Psoas muscle (tissue), 8 donors: ENCODE data around the gene INPP4A. TPM values are rescaled to one million over a fixed set of nuclear protein-coding genes. Genes with fewer than 3 reads are reported as not detected.

Source experiments
- ATAC-seq, 4 donors: fragments of 200-7000 bp; cut with Tn5 transposase; one replicate each; pipeline ENCODE4 v1.9.1; 2020; ENCODE audit warnings: moderate library complexity in 3 of 4, mild to moderate bottlenecking in 2 of 4
- DNase-seq, 2 donors: peaks; one replicate each; pipeline ENCODE4 v3.0.0-alpha.2; 2020
- H3K27ac ChIP-seq: fragments of 200-600 bp; one replicate; pipeline ENCODE4 v1.8.0; 2022
- H3K27me3 ChIP-seq, 3 donors: fragments of 200-600 bp in 1 of 3; one replicate each; pipeline versions ENCODE4 v1.6.1 to v1.8.0; 2013 to 2022; ENCODE audit warnings: low read length in 2 of 3, mild to moderate bottlenecking in 2 of 3, moderate library complexity in 1 of 3; ENCODE audit not compliant: insufficient read depth in 3 of 3
- H3K36me3 ChIP-seq, 2 donors: fragments of 200-600 bp in 1 of 2; one replicate each; pipeline versions ENCODE4 v1.6.1 to v1.8.0; 2013 to 2022; ENCODE audit warnings: low read depth in 1 of 2, mild to moderate bottlenecking in 1 of 2, moderate library complexity in 1 of 2; ENCODE audit not compliant: insufficient read depth in 1 of 2
- H3K4me1 ChIP-seq: fragments of 200-600 bp; one replicate; pipeline ENCODE4 v1.8.0; 2022
- H3K4me3 ChIP-seq: fragments of 200-600 bp; one replicate; pipeline ENCODE4 v1.8.0; 2022; ENCODE audit warnings: mild to moderate bottlenecking
- H3K9me3 ChIP-seq: fragments of 200-600 bp; one replicate; pipeline ENCODE4 v1.8.0; 2022
- CTCF ChIP-seq: fragments of 200-600 bp; IDR thresholded peaks from one replicate; pipeline ENCODE4 v1.8.0; 2022; ENCODE audit warnings: antibody characterized with exemption
- WGBS, 3 donors: extraction: QIAGEN DNeasy Blood & Tissue Kit; methylation state at CpG; one replicate each; pipeline versions ENCODE4 v1.1.6 to v1.1.7; 2013; 5-methylcytosine and 5-hydroxymethylcytosine counted together
- intact Hi-C, 2 donors: fragments of 100-400 bp; cut with DNase I; formaldehyde crosslinking; loops; one replicate each; pipeline versions ENCODE4 v1.11.0 to v1.14.2; 2022
- polyA plus RNA-seq, 3 donors: library from polyadenylated mRNA; stranded (reverse); fragments of 200-250 nt; gene quantifications; one replicate each; pipeline ENCODE4 v1.2.3, GENCODE V29; 2013
- total RNA-seq, 4 donors: library from RNA; stranded (reverse); fragmentation: NEBNext Ultra II Directional in 2 of 4; extraction: Animal tissue kit (Norgen Biotek cat#: 25700) in 2 of 4; gene quantifications; one replicate each; pipeline versions ENCODE4 v1.2.1 to v1.2.4, GENCODE V29; 2021 to 2023
- donor health status: healthy with polysubstance abuse.
- donor health status: DM: no; HTN: no; CAD: no; lungs with moderate emphysema.
- donor health status: Bipolar disorder and iron deficiency.
- donor health status: healthy.
- donor health status: DM: yes; HTN: yes; CAD: no.
- donor health status: DM: no; HTN: no; CAD: no.
- donor health status: DM: no; HTN: no; CAD: no.
- donor health status: DM: yes; HTN: yes; CAD: no.

The INPP4A gene
- total and polyA plus RNA-seq, 7 donors = 2.2 to 19.7 (median 9.8) TPM

- Histone ChIP-seq H3K27me3 (no peaks in the 10 kb centered on the region), H3K4me3 (peak within 1 kb of the TSS; percentile 98), H3K27ac (peak within 1 kb of the TSS; percentile 99), H3K9me3 (no peaks in the 10 kb centered on the region), H3K4me1 (peaks cover 49% of the 10 kb centered on the region), H3K36me3 (peaks cover 3 to 43% of the 10 kb centered on the region in 2 donors)
- DNase-seq (peak; percentile 93 to 95), ATAC-seq (peak; percentile 97 to 98 (median 98))
- 0 to 1% (median 1%) methylated on average over 71 to 93 of the region's 93 CpGs for WGBS, 3 donors
- no peak for TF ChIP-seq CTCF
- intact Hi-C loops = loop anchor here in 1 of 2 donors (10.0 kb wide), 1 partner anchor 194 kb away; no protein-coding TSS in a partner anchor
Observed at GRCh38 chr2:98608116-98608961, 163.7 kb downstream of the INPP4A start, which contains the start of the genes COA5 and UNC50. Gene COA5, minus strand, starts transcription at chr2:98608512. Its CDS starts 107 bp downstream, at chr2:98608405. Gene UNC50, plus strand, starts transcription at chr2:98608589. Its CDS starts 1,171 bp downstream, at chr2:98609760.

- ATAC-seq = peak; percentile 23 to 53 (median 42)
- Histone ChIP-seq H3K4me1 (peaks cover 49% of the 10 kb centered on the region), H3K36me3 (peaks cover 3 to 43% of the 10 kb centered on the region in 2 donors), H3K9me3 (no peaks in the 10 kb centered on the region), H3K27ac (peak overlapping the region; percentile 99), H3K4me3 (peak overlapping the region; percentile 98), H3K27me3 (no peaks in the 10 kb centered on the region)
- no peak for TF ChIP-seq CTCF
- intact Hi-C loops = loop anchor here in 1 of 2 donors (10.0 kb wide), 1 partner anchor 194 kb away; no protein-coding TSS in a partner anchor
- DNase-seq = no peak
- 1 to 2% (median 1%) methylated on average over 29 of the region's 29 CpGs for WGBS, 3 donors
Observed at GRCh38 chr2:98608962-98609604, 164.4 kb downstream of the INPP4A start.

- 93 to 96% (median 95%) methylated on average over 9 of the region's 9 CpGs for WGBS, 3 donors
- no peaks in the 10 kb centered on the region for H3K27me3 ChIP-seq
- ATAC-seq (no peak), DNase-seq (no peak)
- no peak for TF ChIP-seq CTCF
- H3K27ac ChIP-seq = no peak overlapping the region
- no peaks in the 10 kb centered on the region for H3K9me3 ChIP-seq
- H3K4me1 ChIP-seq = peaks cover 24% of the 10 kb centered on the region
- intact Hi-C loops = loop anchor here in 1 of 2 donors (10.0 kb wide), 1 partner anchor 541 kb away; the partner anchor contains the start of genes LIPT1 and TSGA10
- peaks cover 10 to 94% of the 10 kb centered on the region in 2 donors for H3K36me3 ChIP-seq
- H3K4me3 ChIP-seq = no peak overlapping the region
Observed at GRCh38 chr2:98614024-98614739, 169.5 kb downstream of the INPP4A start.

GRCh38 chr2:98615481-98615880 lies 170.8 kb downstream of the INPP4A start:
- TF ChIP-seq CTCF = no peak
- Histone ChIP-seq H3K4me1 (peaks cover 12% of the 10 kb centered on the region), H3K36me3 (peaks cover 10 to 100% of the 10 kb centered on the region in 2 donors), H3K4me3 (no peak overlapping the region), H3K27ac (no peak overlapping the region), H3K9me3 (no peaks in the 10 kb centered on the region), H3K27me3 (no peaks in the 10 kb centered on the region)
- DNase-seq (no peak), ATAC-seq (peak in 1 of 4 donors; percentile 46)
- 57 to 82% (median 65%) methylated on average over 5 of the region's 5 CpGs for WGBS, 3 donors
- intact Hi-C loops = loop anchor here in 1 of 2 donors (10.0 kb wide), 1 partner anchor 539 kb away; the partner anchor contains the start of genes LIPT1 and TSGA10
